ENCODE results near the gene N4BP2.

N4BP2 gene

GRCh38 chr4:40205259-40206198, 148.9 kb downstream of the N4BP2 start:
- Histone ChIP-seq H3K27ac (replicated peaks) (peak overlapping the region; percentile 81), H3K27me3 (ENCODE audit: insufficient read depth, poor library complexity, severe bottlenecking) (no peaks in the 10 kb centered on the region), H3K4me3 (replicated peaks; ENCODE audit: insufficient read depth, low read length) (peak overlapping the region; percentile 15)
- TF ChIP-seq SPI1 (IDR thresholded peaks at IDR 0.05; ENCODE audit: borderline replicate concordance, low read depth) (peak; percentile 95), REST (IDR thresholded peaks at IDR 0.05; ENCODE audit: insufficient replicate concordance, low read depth) (peak; percentile 40), CTCF (IDR thresholded peaks at IDR 0.05; ENCODE audit: insufficient read depth, low read length) (no peak), POLR2AphosphoS5 (IDR thresholded peaks at IDR 0.05; ENCODE audit: low read depth) (peak; percentile 86), GABPA (IDR thresholded peaks at IDR 0.05; ENCODE audit: low read depth) (0 out of 2 replicates have a peak, but pooled peaks have one; percentile 40)
- DNase-seq (ENCODE audit: low read depth in 1 of 2, low spot score in 1 of 2): peak; percentile 55 to 93

- Histone ChIP-seq H3K27ac (replicated peaks) (peak overlapping the region; percentile 81), H3K4me3 (replicated peaks; ENCODE audit: insufficient read depth, low read length) (peak overlapping the region; percentile 15), H3K27me3 (ENCODE audit: insufficient read depth, poor library complexity, severe bottlenecking) (no peaks in the 10 kb centered on the region)
- DNase-seq (ENCODE audit: low read depth in 1 of 2, low spot score in 1 of 2): peak in 1 of 2 experiments; percentile 52
- TF ChIP-seq GABPA (IDR thresholded peaks at IDR 0.05; ENCODE audit: low read depth) (no peak), SPI1 (IDR thresholded peaks at IDR 0.05; ENCODE audit: borderline replicate concordance, low read depth) (no peak; the same call in 1 of the 2 replicates), CTCF (IDR thresholded peaks at IDR 0.05; ENCODE audit: insufficient read depth, low read length) (no peak), REST (IDR thresholded peaks at IDR 0.05; ENCODE audit: insufficient replicate concordance, low read depth) (no peak), POLR2AphosphoS5 (IDR thresholded peaks at IDR 0.05; ENCODE audit: low read depth) (no peak)
Observed at GRCh38 chr4:40206426-40206825, 149.8 kb downstream of the N4BP2 start.
